ENCODE measurements around the gene SCFD2. TPM values are rescaled to one million over a fixed set of nuclear protein-coding genes. Genes with fewer than 3 reads are reported as not detected.
"Not testable (repeated sequence)": the region's sequence is repeated elsewhere in the genome, so short reads cannot be mapped to it uniquely, and the experiment has no call there.

Gene SCFD2
- total RNA-seq, 2 donors from 2014 or later: 16.8 to 30.5 TPM

- not testable (repeated sequence) for H3K4me3 Mint-ChIP-seq; H3K27ac Mint-ChIP-seq; H3K27me3 Mint-ChIP-seq; H3K4me1 Mint-ChIP-seq; ATAC-seq (replicated peaks); H3K9me3 Mint-ChIP-seq
- peaks cover 19% of the 10 kb centered on the region for H3K36me3 Mint-ChIP-seq (ENCODE audit: low read depth)
Observed at GRCh38 chr4:53139256-53139655, 226.6 kb downstream of the SCFD2 start.

GRCh38 chr4:53137468-53137867 lies 228.4 kb downstream of the SCFD2 start:
- no peaks in the 10 kb centered on the region for H3K27me3 Mint-ChIP-seq
- ATAC-seq (replicated peaks): peak; percentile 65
- peaks cover 4% of the 10 kb centered on the region for H3K4me1 Mint-ChIP-seq
- peaks cover 4% of the 10 kb centered on the region for H3K9me3 Mint-ChIP-seq
- peaks cover 13% of the 10 kb centered on the region for H3K36me3 Mint-ChIP-seq (ENCODE audit: low read depth)
- peak overlapping the region; percentile 31 for H3K27ac Mint-ChIP-seq
- H3K4me3 Mint-ChIP-seq: no peak overlapping the region

- H3K4me1 Mint-ChIP-seq: peaks cover 4% of the 10 kb centered on the region
- H3K36me3 Mint-ChIP-seq (ENCODE audit: low read depth): peaks cover 12% of the 10 kb centered on the region
- ATAC-seq (replicated peaks): peak; percentile 63
- H3K9me3 Mint-ChIP-seq: peaks cover 4% of the 10 kb centered on the region
- peak overlapping the region; percentile 31 for H3K27ac Mint-ChIP-seq
- no peaks in the 10 kb centered on the region for H3K27me3 Mint-ChIP-seq
- no peak overlapping the region for H3K4me3 Mint-ChIP-seq
Observed at GRCh38 chr4:53136954-53137353, 228.9 kb downstream of the SCFD2 start.

GRCh38 chr4:53132132-53132891 lies 233.5 kb downstream of the SCFD2 start:
- Mint-ChIP-seq H3K9me3 (peaks cover 4% of the 10 kb centered on the region), H3K27ac (peak overlapping the region; percentile 96), H3K4me1 (peaks cover 13% of the 10 kb centered on the region), H3K36me3 (ENCODE audit: low read depth) (peaks cover 22% of the 10 kb centered on the region), H3K4me3 (peak overlapping the region; percentile 42), H3K27me3 (no peaks in the 10 kb centered on the region)
- ATAC-seq (replicated peaks): peak; percentile 77

- H3K27ac Mint-ChIP-seq: peak overlapping the region; percentile 96
- H3K27me3 Mint-ChIP-seq: no peaks in the 10 kb centered on the region
- peaks cover 13% of the 10 kb centered on the region for H3K4me1 Mint-ChIP-seq
- peaks cover 4% of the 10 kb centered on the region for H3K9me3 Mint-ChIP-seq
- H3K4me3 Mint-ChIP-seq: no peak overlapping the region
- H3K36me3 Mint-ChIP-seq (ENCODE audit: low read depth): peaks cover 22% of the 10 kb centered on the region
- no peak for ATAC-seq (replicated peaks)
Observed at GRCh38 chr4:53131562-53131925, 234.3 kb downstream of the SCFD2 start.

- Mint-ChIP-seq H3K4me3 (no peak overlapping the region), H3K9me3 (peaks cover 4% of the 10 kb centered on the region), H3K4me1 (peaks cover 13% of the 10 kb centered on the region), H3K36me3 (ENCODE audit: low read depth) (peaks cover 22% of the 10 kb centered on the region), H3K27me3 (no peaks in the 10 kb centered on the region), H3K27ac (peak overlapping the region; percentile 96)
- ATAC-seq (replicated peaks): peak; percentile 20
Observed at GRCh38 chr4:53130896-53131561, 234.8 kb downstream of the SCFD2 start.

GRCh38 chr4:53128706-53129357 lies 237.0 kb downstream of the SCFD2 start:
- Mint-ChIP-seq H3K27me3 (no peaks in the 10 kb centered on the region), H3K4me3 (no peak overlapping the region), H3K9me3 (peaks cover 1% of the 10 kb centered on the region), H3K4me1 (peaks cover 13% of the 10 kb centered on the region), H3K36me3 (ENCODE audit: low read depth) (peaks cover 22% of the 10 kb centered on the region), H3K27ac (no peak overlapping the region)
- ATAC-seq (replicated peaks): no peak

GRCh38 chr4:53128231-53128630 lies 237.6 kb downstream of the SCFD2 start:
- no peaks in the 10 kb centered on the region for H3K9me3 Mint-ChIP-seq
- no peak overlapping the region for H3K27ac Mint-ChIP-seq
- peaks cover 22% of the 10 kb centered on the region for H3K36me3 Mint-ChIP-seq (ENCODE audit: low read depth)
- H3K4me3 Mint-ChIP-seq: no peak overlapping the region
- no peaks in the 10 kb centered on the region for H3K27me3 Mint-ChIP-seq
- H3K4me1 Mint-ChIP-seq: peaks cover 13% of the 10 kb centered on the region
- ATAC-seq (replicated peaks): no peak

- H3K4me1 Mint-ChIP-seq: peaks cover 8% of the 10 kb centered on the region
- H3K9me3 Mint-ChIP-seq: no peaks in the 10 kb centered on the region
- H3K27me3 Mint-ChIP-seq: no peaks in the 10 kb centered on the region
- H3K4me3 Mint-ChIP-seq: no peak overlapping the region
- no peak for ATAC-seq (replicated peaks)
- H3K27ac Mint-ChIP-seq: no peak overlapping the region
- peaks cover 15% of the 10 kb centered on the region for H3K36me3 Mint-ChIP-seq (ENCODE audit: low read depth)
Observed at GRCh38 chr4:53127365-53127764, 238.5 kb downstream of the SCFD2 start.

GRCh38 chr4:53126099-53126498 lies 239.8 kb downstream of the SCFD2 start:
- Mint-ChIP-seq H3K27ac (no peak overlapping the region), H3K27me3 (no peaks in the 10 kb centered on the region), H3K4me3 (no peak overlapping the region), H3K9me3 (no peaks in the 10 kb centered on the region), H3K36me3 (ENCODE audit: low read depth) (peaks cover 5% of the 10 kb centered on the region), H3K4me1 (peaks cover 1% of the 10 kb centered on the region)
- ATAC-seq (replicated peaks): no peak

- no peak for ATAC-seq (replicated peaks)
- Mint-ChIP-seq H3K9me3 (no peaks in the 10 kb centered on the region), H3K36me3 (ENCODE audit: low read depth) (peaks cover under 1% of the 10 kb centered on the region), H3K4me3 (no peak overlapping the region), H3K4me1 (no peaks in the 10 kb centered on the region), H3K27me3 (no peaks in the 10 kb centered on the region), H3K27ac (no peak overlapping the region)
Observed at GRCh38 chr4:53123819-53124218, 242.0 kb downstream of the SCFD2 start.

- no peaks in the 10 kb centered on the region for H3K9me3 Mint-ChIP-seq
- H3K4me1 Mint-ChIP-seq: no peaks in the 10 kb centered on the region
- H3K4me3 Mint-ChIP-seq: no peak overlapping the region
- H3K27me3 Mint-ChIP-seq: no peaks in the 10 kb centered on the region
- ATAC-seq (replicated peaks): no peak
- no peak overlapping the region for H3K27ac Mint-ChIP-seq
- no peaks in the 10 kb centered on the region for H3K36me3 Mint-ChIP-seq (ENCODE audit: low read depth)
Observed at GRCh38 chr4:53123171-53123570, 242.7 kb downstream of the SCFD2 start.

- H3K27me3 Mint-ChIP-seq: no peaks in the 10 kb centered on the region
- no peaks in the 10 kb centered on the region for H3K36me3 Mint-ChIP-seq (ENCODE audit: low read depth)
- H3K27ac Mint-ChIP-seq: no peak overlapping the region
- H3K4me1 Mint-ChIP-seq: no peaks in the 10 kb centered on the region
- ATAC-seq (replicated peaks): no peak
- no peak overlapping the region for H3K4me3 Mint-ChIP-seq
- no peaks in the 10 kb centered on the region for H3K9me3 Mint-ChIP-seq
Observed at GRCh38 chr4:53122280-53123116, 243.4 kb downstream of the SCFD2 start.

GRCh38 chr4:53121264-53121865 lies 244.5 kb downstream of the SCFD2 start:
- no peak for ATAC-seq (replicated peaks)
- no peaks in the 10 kb centered on the region for H3K36me3 Mint-ChIP-seq (ENCODE audit: low read depth)

More at GRCh38 chr4:53121264-53121865, 244.5 kb downstream of the SCFD2 start:
- H3K9me3 Mint-ChIP-seq: no peaks in the 10 kb centered on the region
- H3K27ac Mint-ChIP-seq: no peak overlapping the region
- no peak overlapping the region for H3K4me3 Mint-ChIP-seq
- no peaks in the 10 kb centered on the region for H3K27me3 Mint-ChIP-seq
- H3K4me1 Mint-ChIP-seq: no peaks in the 10 kb centered on the region
